Fibroblast of pulmonary artery (primary cell): ENCODE data around the gene EEFSEC.

ENCODE experiments used
- DNase-seq: peaks from one replicate; pipeline ENCODE4 v3.0.0-alpha.2; 2010; ENCODE audit warnings: low read depth
- H3K4me3 ChIP-seq: replicated peaks from 2 replicates; pipeline ENCODE4 v1.5.1; 2011; ENCODE audit warnings: low read depth, mild to moderate bottlenecking, control low read depth, low read length, moderate library complexity
- TF ChIP-seq, protein P1 (sequence below): IDR thresholded peaks from 2 replicates; pipeline ENCODE4 v1.5.1; 2011; ENCODE audit warnings: mild to moderate bottlenecking, control low read depth, low read length, inconsistent platforms; ENCODE audit errors: missing control alignments

EEFSEC gene

DNA sequence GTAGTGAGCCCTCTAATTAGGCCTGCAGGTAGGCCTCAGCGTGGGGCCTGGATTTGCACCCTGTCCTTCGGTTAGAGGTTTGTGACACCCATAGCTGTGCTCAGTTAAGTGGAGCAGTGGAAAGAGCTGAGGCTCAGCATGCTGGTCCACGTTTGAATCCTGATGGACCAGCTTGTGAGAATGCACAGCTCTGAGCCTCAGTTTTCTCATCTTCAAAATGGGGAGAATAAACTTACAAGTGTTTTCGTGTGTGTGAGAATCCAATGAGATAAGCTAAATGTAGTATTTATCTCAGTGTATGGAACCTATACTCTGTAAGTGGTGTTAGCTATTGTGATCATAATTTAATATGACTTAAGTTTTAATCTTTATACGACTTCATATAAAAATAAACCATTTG lies 22.5 kb downstream of the EEFSEC start:
- TF ChIP-seq, protein P1, sequence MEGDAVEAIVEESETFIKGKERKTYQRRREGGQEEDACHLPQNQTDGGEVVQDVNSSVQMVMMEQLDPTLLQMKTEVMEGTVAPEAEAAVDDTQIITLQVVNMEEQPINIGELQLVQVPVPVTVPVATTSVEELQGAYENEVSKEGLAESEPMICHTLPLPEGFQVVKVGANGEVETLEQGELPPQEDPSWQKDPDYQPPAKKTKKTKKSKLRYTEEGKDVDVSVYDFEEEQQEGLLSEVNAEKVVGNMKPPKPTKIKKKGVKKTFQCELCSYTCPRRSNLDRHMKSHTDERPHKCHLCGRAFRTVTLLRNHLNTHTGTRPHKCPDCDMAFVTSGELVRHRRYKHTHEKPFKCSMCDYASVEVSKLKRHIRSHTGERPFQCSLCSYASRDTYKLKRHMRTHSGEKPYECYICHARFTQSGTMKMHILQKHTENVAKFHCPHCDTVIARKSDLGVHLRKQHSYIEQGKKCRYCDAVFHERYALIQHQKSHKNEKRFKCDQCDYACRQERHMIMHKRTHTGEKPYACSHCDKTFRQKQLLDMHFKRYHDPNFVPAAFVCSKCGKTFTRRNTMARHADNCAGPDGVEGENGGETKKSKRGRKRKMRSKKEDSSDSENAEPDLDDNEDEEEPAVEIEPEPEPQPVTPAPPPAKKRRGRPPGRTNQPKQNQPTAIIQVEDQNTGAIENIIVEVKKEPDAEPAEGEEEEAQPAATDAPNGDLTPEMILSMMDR: no peak
- no peak for DNase-seq
- no peak overlapping the region for H3K4me3 ChIP-seq

DNA sequence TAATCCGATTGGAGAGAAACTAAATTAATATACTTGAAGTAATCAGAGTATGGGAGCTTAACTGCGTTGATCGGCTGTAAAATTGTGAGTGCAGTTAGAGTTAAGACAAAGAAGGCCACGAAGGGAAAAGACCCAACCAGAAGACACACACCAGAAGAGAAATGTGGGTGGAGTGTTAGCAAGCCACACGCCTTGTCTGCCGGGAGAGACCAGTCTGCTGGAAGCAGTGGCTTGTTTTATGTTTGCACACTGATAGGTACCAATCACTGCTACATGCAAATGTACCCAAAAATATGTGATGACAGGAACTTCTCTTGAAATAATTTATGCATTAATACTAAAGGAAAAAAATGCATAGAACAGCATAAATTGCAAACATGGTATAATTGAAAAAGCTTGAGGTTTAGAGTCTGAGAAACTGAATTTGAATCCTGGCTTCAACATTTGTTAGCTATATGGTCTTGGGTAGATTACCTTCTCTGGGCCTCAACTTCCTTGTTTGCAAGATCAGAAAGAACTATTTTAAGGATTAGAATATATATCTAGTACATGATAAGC lies 23.1 kb downstream of the EEFSEC start:
- DNase-seq: no peak
- TF ChIP-seq, protein P1: no peak
- H3K4me3 ChIP-seq: no peak overlapping the region

DNA sequence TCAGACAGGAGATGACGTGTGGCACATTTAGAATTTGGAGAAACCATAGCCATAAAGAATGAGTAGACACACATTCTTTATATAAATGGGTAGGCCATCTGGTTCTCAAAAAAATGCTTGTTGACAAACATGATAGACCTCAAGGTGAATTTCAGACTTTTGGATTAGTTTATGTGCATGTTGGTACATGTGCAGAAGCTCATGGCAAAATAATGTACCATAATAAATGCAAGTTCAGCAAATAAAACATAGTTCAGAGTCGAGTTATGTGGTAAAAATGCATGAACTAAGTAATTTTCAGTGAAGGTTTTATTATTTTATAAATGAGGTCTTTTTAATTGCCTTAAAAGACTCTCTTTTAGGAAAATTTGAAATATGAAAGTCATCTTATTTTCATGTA lies 24.6 kb downstream of the EEFSEC start:
- TF ChIP-seq, protein P1: no peak
- peak overlapping the region; percentile 38 for H3K4me3 ChIP-seq
- no peak for DNase-seq

DNA sequence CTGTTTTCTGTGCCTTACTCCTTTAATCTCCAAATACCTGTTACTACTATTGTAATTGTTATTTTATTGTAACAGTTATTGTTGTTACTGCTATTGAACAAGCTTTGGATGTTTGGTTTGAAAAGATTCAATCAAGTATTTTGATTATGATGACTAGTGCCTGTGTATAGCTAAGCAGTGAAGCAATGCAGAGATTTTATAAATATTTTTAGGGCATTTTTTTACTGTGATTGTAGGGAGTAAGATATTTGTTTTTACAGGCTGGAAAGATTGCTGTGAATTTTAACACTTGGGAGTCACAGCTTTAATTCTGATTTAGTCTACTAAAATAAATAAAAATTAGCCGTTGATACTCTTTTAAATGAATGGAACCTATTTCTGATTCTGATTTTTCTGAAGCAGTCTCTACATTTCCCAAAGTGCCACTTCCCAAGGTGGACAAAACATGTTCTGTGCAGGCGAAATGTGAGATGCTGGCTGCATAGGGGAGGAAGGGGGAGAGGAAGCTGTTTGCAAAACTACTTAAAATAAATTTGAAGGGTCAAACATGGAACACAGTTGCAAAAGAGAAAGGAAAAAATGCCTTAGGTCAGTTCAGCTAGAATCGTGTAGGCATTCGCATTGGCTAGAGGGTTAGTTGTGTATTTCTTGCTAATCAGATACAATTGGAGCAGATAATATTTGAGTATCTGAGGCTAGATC lies 25.7 kb downstream of the EEFSEC start:
- TF ChIP-seq, protein P1: no peak
- H3K4me3 ChIP-seq: peak overlapping the region; percentile 38
- no peak for DNase-seq

DNA sequence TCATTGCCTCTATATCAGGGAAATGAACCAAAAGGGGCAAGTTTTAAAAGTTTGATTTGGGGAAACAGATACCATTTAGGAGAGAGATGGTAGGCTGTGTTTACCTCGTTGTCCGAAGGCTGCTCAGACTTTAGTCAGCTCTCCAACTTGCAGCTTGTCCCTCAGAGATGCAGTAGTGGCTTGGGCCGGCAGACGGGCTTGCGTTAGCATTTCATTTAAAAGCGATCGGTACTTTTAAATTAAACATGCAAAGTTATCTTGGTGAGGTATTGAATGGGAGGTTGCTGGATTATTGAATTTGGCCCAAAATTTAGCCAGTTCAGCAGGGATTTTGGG lies 26.2 kb downstream of the EEFSEC start:
- TF ChIP-seq, protein P1: no peak
- DNase-seq: no peak
- H3K4me3 ChIP-seq: peak overlapping the region; percentile 12

DNA sequence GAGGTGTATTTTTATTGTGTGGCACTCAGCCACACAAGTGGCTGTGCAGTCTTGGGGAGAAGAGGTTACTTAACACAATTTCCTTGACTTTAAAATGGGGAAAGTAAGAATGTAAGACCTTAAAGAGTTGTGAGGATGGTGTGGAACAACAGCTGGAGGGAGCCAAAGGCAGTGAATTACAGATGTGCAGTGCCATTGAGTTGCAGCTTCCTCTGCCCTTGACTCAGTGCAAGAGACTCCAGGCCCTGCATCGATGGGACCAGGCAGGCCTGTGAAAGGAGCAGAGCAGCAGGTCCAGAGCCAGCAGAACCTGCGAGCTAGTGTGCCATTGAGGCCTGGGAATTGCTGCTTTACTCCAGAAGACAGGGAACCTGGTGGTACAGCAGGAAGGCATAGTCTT lies 27.2 kb downstream of the EEFSEC start:
- no peak overlapping the region for H3K4me3 ChIP-seq
- TF ChIP-seq, protein P1: no peak
- DNase-seq: peak; percentile 36

DNA sequence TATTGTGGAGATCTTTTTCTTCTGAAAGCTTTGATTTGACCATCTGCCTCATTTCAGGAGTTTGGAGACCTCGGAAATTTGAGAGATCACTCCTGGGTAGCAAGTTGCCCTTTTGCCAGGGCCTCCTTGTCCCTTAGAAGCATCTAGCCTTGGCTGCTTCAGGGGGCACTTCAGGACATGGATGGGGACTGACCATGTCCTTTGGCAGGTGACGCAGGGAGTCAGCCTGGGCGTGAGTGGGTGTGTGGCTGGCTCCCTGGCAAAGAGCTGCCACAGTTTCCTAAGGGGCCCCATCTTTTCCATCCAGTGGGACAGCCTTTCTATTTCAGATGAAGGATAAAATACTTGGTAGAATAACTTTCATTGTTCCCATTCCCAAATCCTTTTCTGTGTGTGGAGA lies 27.6 kb downstream of the EEFSEC start:
- H3K4me3 ChIP-seq: no peak overlapping the region
- TF ChIP-seq, protein P1: no peak
- DNase-seq: no peak
